G401.6 (cell line): ENCODE results near the gene RIMS1.

ENCODE experiments used
- FAIRE-seq: peaks from 2 replicates; lab custom pipeline; 2012; peaks lifted over from hg19 to GRCh38; lab: Jason Lieb, UNC

RIMS1 gene

DNA sequence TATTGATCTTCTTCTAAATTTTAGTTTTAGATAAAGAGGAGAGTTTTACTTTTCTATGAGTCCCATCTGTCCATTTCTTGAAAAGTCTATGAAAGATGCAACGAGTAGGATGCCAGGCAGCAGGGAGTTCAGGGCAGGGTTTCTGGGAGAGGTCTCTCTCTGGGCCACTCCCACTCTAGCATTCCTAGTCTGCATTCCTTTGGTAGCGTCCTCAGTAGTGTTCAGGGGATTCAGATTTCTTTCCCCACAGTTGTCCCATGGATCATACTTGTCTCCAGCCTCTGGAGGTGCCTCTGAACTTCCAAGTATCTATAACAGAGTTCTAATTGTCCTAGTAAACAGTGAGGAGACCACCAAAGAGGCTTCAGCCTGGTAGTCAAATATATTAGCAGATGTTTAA lies 225.3 kb downstream of the RIMS1 start:
- no peak for FAIRE-seq

GRCh38 chr6:72130327-72130726 lies 244.0 kb downstream of the RIMS1 start:
- FAIRE-seq = no peak

GRCh38 chr6:72132427-72132826 lies 246.1 kb downstream of the RIMS1 start:
- no peak for FAIRE-seq

- no peak for FAIRE-seq
Measured at GRCh38 chr6:72132851-72133250, 246.5 kb downstream of the RIMS1 start.

- FAIRE-seq = no peak
Measured at GRCh38 chr6:72133324-72133723, 247.0 kb downstream of the RIMS1 start.

GRCh38 chr6:72140795-72141194 lies 254.4 kb downstream of the RIMS1 start:
- no peak for FAIRE-seq

DNA sequence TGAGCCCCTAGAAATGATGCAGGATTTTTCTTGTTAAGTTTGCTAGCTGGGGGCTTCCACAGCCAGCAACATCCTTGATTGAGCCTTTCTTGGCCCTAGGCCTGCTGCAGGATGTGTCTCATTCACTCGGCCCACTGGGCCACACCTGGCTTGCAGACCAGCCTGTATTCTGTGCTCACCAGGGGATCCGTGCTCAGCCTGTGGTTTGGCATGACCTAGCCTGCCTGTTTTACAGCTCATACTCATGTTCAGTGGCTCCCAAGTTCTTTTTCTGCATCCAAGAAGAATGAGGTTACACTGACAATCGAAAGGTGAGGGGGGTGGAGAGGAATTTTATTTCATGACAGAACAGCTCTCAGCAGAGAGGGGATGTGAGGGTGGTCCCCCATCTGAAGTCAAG lies 263.4 kb downstream of the RIMS1 start:
- FAIRE-seq = no peak

DNA sequence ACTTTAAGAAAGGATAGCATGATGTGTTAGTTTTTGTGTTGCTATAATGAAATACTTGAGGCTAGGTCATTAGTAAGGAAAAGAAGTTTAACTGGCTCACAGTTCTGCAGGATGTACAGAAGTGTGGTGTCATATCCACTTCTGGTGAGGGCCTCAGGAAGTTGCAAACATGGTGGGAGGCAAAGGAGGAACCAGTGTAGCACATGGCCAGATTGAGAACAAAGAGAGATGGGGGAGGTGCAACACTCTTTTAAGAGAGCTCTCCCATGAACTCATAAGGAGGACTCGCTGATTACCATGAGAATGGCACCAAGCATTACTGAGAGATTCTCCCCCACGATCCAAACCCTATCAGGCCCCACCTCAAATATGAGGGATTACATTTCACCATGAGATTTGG lies 265.4 kb downstream of the RIMS1 start:
- no peak for FAIRE-seq

DNA sequence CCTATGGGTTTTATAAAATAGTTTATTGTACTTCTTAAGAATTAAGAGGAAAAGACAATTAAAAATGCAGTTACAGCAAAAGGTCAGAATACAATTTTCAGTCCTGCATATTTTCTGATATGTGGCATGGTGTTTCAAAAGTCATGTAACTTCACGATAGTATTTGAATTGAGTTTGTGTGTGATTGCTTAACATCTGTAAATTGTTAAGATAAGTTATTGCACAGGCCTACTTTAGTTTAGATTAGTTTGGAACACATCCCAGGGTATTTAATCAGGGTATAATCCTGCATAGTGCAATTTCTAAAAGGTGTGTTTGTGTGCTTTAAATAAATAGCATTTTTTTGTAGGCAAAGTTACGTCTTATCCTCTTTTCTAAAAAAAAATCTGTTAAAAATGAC lies 289.6 kb downstream of the RIMS1 start:
- FAIRE-seq = no peak

DNA sequence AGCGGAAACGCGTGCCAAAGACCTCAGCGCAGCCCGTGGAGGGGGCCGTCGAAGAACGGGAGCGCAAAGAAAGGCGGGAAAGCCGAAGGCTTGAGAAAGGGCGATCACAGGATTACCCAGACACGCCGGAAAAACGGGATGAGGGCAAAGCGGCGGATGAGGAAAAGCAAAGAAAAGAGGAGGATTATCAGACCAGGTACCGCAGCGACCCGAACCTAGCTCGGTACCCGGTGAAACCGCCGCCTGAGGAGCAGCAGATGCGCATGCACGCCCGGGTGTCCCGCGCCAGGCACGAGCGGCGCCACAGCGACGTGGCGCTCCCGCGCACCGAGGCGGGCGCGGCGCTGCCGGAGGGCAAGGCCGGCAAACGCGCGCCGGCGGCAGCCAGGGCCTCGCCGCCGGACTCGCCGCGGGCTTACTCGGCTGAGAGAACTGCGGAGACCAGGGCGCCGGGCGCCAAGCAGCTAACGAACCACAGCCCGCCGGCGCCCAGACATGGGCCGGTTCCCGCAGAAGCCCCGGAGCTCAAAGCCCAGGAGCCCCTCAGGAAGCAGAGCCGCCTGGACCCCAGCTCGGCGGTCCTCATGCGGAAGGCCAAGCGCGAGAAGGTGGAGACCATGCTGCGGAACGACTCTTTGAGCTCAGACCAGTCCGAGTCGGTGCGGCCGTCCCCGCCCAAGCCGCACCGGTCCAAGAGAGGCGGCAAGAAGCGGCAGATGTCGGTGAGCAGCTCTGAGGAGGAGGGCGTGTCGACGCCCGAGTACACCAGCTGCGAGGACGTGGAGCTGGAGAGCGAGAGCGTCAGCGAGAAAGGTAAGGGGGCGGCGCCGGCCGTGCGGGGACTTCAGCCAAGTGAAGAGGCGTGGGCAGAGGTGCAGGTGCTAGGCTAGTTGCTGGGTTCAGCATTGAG lies 296.2 kb downstream of the RIMS1 start:
- no peak for FAIRE-seq

- FAIRE-seq = no peak
Measured at GRCh38 chr6:72203983-72204382, 317.6 kb downstream of the RIMS1 start.

GRCh38 chr6:72205500-72205899 lies 319.1 kb downstream of the RIMS1 start:
- FAIRE-seq = no peak

DNA sequence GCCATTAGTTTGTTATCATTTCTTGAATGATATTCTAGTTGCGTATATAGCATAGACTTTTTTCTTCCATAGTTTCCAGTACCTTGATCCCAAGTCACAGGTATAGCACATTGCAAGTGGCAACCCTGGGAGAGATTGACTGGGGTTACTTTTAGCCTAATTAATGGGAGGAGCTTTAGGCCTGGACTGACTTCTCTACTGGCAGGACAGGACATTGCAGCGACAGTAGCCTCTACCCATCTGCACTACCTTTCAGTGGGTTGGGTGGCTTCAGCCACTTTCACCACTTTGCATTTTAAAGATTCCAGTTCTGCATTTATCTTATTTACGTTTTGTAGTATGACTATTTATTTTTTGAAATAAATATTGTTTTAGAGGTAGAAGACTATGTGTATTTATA lies 320.3 kb downstream of the RIMS1 start:
- no peak for FAIRE-seq

DNA sequence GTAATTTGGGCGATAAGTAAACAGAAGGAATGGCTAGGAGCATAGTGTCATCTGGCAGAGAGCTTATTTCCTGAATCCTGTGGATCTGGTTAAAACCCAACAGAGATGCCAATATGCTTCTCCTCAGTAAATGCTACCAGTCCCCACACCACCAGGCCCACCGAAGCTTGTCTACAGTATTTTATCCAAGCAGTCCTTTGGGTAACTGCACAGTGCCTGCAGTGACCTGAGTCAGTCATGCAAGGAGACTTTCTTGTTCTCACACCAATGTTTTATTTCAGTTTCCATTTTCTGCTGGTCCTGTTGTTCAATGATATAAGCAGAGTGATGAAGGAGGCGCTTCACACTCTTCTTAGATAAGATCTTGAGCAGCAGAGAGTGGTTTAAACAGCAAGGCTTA lies 326.3 kb downstream of the RIMS1 start:
- FAIRE-seq = no peak

DNA sequence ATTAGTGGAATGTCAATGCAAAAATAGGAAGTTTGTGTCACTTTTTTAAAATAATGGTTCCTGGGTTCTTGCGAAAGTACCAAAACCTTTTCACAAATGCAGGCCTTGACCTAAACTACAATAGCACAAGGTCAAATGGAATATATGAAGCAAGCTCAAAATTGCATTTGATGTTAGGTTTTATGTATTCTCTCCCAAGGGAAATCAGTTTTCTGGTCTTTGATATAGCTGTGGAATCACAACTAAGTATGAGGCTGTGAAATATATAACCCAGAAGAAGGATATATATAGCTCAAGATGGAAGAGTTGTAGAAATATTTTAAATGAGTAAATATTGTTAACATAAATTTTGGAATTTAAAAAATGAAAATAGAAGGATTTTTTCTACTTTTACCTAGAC lies 327.3 kb downstream of the RIMS1 start:
- FAIRE-seq = no peak

DNA sequence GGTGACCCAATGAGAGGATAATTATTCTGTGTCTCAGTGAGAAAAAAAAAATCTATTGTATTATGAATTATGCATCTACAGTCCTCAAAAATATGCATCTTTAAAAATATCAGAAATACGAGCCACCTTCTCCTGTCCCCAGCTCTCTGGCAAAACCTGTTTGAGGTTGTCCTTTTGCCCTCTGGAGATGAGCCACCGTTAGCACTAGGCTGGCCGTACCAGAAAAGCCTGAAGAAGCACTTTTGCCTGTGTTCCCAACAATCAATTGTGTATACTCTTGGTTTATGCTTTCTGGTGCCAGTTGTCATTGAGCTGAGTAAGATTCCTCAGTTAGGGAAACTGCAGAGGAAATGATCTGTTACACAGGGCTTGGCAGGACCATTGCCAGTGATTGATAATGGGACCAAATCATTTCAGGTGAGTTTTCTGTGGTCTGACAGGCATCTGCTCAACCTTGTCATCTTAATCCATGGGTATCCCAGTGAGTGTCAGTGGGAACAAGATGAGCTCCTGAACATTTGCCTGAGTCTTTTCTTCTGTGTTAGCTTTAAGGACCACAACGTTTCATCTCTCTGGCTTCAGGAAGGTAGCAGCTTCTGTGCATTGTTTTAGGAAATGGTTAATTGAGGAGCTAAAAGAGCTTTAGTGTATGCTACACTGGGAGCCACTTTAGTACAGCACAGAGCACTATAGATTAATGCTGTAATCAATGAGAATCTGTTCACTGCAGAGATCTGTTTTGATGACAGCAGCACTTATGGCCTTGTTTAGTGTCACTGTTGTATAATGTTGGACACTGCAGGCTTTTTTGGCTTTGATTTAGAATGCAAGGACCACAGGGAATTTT lies 330.1 kb downstream of the RIMS1 start:
- no peak for FAIRE-seq

DNA sequence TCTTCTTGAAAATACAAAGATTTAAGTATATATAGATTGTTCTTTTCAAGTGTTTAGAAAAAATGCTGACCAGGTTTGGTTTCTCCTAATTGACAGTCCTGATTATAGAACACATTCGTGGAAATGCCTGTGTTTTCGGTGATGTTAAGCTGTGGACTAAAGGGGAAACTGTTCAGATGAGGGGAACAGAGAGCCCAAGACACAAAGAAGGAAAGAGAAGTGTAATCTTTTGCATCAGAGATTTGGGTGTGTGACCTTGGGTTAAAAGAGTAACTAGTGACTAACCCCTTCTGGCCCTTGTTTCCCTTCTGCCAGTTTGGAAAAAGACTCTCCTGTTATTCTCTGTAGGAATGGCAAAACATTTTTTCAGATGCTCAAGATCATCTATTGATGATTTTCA lies 331.3 kb downstream of the RIMS1 start:
- FAIRE-seq = no peak

DNA sequence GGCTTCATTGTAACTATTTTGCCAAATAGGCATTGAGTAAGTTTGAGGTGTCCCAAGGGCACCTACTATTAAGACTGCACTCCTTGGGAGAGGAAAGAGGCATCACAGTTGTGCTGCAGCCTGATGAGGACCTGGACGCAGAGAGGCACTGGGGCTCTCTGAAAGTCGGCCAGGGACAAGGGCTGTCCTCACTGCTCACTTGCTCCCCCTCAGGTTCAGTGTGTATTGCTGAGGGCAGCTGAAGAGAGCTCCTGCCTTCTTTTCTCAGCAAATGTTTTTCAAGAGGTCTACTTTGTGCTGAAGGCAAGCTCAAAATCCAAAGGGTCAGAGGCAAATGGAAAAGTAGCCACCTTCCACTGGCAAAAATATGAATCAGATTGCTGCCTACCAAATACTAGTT lies 331.8 kb downstream of the RIMS1 start:
- FAIRE-seq = no peak

GRCh38 chr6:72219536-72219935 lies 333.2 kb downstream of the RIMS1 start:
- no peak for FAIRE-seq

DNA sequence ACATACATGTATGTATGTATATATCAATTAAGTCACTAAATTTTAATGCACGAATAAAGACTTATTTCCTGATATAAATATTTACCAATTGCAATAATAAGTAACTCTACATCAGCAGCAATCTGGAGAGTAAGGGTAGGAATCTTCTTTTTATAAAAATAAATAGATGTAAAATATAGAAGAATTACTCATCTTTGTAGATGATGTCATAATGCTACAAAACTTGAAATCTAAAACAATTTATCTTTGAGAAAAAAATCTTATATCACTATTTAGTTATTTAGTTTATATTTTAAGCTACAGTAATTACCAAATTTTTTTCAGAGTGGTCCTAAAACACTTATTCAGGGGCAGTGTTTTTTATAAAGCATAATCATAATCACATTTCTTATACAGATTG lies 351.7 kb downstream of the RIMS1 start:
- FAIRE-seq = no peak

- no peak for FAIRE-seq
Measured at GRCh38 chr6:72238900-72239299, 352.6 kb downstream of the RIMS1 start.

DNA sequence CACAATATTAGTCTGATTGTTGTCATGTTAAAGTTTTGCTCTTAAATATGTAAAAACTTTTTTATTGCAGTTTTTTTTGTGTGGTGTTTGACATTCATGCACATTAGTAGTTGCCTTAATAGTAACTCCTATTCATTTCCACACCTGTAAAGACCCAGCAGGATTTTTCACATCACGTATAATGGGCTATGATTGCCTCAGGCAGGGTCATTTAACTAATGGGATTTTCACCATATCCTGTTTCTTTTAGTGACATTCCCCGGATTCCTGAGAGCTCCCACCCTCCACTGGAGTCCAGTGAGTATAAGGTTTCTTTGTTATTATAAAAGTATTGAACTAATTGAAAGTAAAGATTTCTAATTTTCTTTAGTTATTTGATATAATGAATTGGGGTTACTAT lies 359.2 kb downstream of the RIMS1 start:
- FAIRE-seq = no peak

- no peak for FAIRE-seq
Measured at GRCh38 chr6:72246926-72247325, 360.6 kb downstream of the RIMS1 start.

- no peak for FAIRE-seq
Measured at GRCh38 chr6:72248621-72249020, 362.3 kb downstream of the RIMS1 start.
